WERI-Rb-1 (cell line): ENCODE data around the gene APLNR.

Experiments used
- DNase-seq: peaks from one replicate; pipeline ENCODE4 v3.0.0-alpha.2; 2020
- H3K27ac ChIP-seq: fragments of 250-450 bp; sonication (Bioruptor Pico); 2 replicates; pipeline ENCODE4 v1.5.1; 2020; ENCODE audit warnings: mild to moderate bottlenecking, moderate library complexity
- H3K27me3 ChIP-seq: fragments of 250-450 bp; sonication (Bioruptor Pico); 2 replicates; pipeline ENCODE4 v1.5.1; 2021; ENCODE audit warnings: mild to moderate bottlenecking, low read depth, moderate library complexity; ENCODE audit not compliant: insufficient read depth, severe bottlenecking
- H3K36me3 ChIP-seq: fragments of 250-450 bp; sonication (Bioruptor Pico); 2 replicates; pipeline ENCODE4 v1.5.1; 2020; ENCODE audit warnings: mild to moderate bottlenecking, moderate library complexity
- H3K4me3 ChIP-seq: 2 replicates; pipeline ENCODE4 v1.5.1; 2011; ENCODE audit warnings: low read depth, mild to moderate bottlenecking, control low read depth, low read length
- H3K9me3 ChIP-seq: fragments of 250-450 bp; sonication (Bioruptor Pico); 2 replicates; pipeline ENCODE4 v1.5.1; 2021; ENCODE audit warnings: mild to moderate bottlenecking, moderate library complexity; ENCODE audit not compliant: severe bottlenecking
- TF ChIP-seq, protein P1 (sequence below): IDR thresholded peaks from 2 replicates; pipeline ENCODE4 v1.5.1; 2011; ENCODE audit warnings: low read depth, mild to moderate bottlenecking, control low read depth, inconsistent platforms, low read length

The APLNR gene

DNA sequence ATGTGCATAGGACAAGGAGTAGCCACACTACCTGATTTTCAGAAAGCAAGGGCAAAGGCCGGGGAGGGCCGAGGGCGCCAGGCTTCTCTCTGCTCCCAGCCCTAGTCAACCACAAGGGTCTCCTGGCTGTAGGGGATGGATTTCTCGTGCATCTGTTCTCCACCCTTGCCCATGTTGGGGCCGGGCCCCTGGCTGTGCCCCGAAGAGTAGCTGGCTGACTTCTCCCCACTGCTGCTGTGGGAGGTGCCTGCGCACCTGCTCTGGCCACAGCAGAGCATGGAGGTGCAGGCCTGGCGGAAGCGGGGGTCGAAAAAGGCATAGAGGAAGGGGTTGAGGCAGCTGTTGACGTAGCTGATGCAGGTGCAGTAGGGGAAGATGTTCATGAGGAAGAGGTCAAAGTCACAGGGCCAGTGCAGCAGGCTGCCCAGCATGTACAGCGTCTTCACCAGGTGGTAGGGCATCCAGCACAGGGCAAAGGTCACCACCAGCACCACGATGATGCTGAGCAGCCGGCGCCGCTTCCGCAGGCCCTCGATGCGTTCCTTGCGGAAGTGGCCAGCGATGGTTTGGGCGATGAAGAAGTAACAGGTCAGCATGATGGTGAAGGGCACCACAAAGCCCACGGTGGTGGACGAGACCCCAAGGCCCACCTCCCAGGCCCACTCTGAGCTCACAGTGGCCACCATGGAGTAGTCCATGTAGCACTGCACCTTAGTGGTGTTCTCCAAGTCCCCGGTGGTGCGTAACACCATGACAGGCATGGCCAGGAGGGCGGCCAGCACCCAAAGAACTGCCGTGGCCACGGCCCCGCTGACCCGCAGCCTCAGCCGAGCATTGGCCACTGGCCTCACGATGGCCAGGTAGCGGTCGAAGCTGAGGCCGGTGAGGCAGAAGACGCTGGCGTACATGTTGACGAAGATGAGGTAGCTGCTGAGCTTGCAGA lies 1.0 kb downstream of the APLNR start:
- H3K9me3 ChIP-seq = no peaks in the 10 kb centered on the region
- H3K27ac ChIP-seq = no peak overlapping the region
- no peak for DNase-seq
- TF ChIP-seq, protein P1, sequence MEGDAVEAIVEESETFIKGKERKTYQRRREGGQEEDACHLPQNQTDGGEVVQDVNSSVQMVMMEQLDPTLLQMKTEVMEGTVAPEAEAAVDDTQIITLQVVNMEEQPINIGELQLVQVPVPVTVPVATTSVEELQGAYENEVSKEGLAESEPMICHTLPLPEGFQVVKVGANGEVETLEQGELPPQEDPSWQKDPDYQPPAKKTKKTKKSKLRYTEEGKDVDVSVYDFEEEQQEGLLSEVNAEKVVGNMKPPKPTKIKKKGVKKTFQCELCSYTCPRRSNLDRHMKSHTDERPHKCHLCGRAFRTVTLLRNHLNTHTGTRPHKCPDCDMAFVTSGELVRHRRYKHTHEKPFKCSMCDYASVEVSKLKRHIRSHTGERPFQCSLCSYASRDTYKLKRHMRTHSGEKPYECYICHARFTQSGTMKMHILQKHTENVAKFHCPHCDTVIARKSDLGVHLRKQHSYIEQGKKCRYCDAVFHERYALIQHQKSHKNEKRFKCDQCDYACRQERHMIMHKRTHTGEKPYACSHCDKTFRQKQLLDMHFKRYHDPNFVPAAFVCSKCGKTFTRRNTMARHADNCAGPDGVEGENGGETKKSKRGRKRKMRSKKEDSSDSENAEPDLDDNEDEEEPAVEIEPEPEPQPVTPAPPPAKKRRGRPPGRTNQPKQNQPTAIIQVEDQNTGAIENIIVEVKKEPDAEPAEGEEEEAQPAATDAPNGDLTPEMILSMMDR = no peak
- H3K4me3 ChIP-seq = no peak overlapping the region
- no peaks in the 10 kb centered on the region for H3K36me3 ChIP-seq
- no peaks in the 10 kb centered on the region for H3K27me3 ChIP-seq

DNA sequence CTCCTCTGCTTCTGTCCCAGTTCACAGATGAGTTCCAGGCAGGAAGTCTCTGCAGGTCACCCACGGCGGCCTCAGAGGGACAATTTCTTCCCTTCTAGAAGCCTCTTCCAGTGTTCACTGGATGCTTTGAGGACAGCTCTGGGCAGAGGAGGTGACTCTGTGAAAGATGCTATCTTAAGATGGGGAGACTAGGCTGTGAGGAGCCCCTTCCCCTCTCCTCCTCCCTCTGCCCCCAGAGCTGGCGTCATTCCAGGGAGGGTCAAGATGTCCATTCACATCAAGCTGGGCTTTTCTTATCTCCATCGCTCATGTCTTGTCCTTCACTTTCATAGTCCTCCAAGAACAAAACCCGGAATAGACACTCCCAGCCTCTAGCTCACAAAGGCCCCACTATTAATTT lies 3.3 kb downstream of the APLNR start:
- no peak overlapping the region for H3K4me3 ChIP-seq
- TF ChIP-seq, protein P1 = no peak
- DNase-seq = no peak
- no peak overlapping the region for H3K27ac ChIP-seq
- H3K27me3 ChIP-seq = no peaks in the 10 kb centered on the region
- H3K9me3 ChIP-seq = no peaks in the 10 kb centered on the region
- H3K36me3 ChIP-seq = no peaks in the 10 kb centered on the region

DNA sequence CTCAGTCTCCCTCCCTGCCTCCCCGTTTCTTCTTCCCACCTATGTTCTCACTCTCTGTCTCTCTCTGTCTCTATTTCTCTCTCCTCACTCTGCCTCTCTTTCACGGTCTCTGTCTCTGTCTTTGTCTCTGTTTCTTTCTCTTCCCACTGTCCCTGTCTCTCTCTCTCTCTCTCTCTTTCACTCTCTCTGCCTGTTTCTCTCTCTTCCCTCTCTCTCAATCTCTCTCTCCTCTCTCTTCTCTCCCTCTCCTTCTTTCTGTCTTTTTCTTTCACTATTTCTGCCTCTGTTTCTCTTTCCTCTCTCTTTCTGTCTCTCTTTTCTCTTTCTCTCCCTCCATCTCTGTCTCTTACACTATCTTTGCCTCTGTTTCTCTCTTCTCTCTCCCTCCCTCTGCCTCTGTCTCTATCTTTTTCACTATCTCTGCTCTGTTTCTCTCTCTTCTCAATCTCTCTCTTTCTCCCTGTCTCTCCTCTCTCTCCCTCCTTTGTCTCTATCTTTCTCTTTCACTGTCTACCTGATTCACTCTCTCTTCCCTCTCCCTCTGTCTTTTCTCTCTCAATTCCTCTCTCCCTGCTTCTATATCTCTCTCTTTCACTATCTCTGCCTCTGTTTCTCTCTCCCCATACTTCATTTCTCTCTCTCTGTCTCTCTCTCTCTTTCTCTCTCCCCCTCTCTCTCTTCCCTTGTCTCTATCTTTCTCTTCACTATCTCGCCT lies 5.4 kb downstream of the APLNR start:
- TF ChIP-seq, protein P1 = no peak
- H3K36me3 ChIP-seq = no peaks in the 10 kb centered on the region
- H3K27me3 ChIP-seq = no peaks in the 10 kb centered on the region
- no peak overlapping the region for H3K27ac ChIP-seq
- no peak overlapping the region for H3K4me3 ChIP-seq
- no peak for DNase-seq
- no peaks in the 10 kb centered on the region for H3K9me3 ChIP-seq

DNA sequence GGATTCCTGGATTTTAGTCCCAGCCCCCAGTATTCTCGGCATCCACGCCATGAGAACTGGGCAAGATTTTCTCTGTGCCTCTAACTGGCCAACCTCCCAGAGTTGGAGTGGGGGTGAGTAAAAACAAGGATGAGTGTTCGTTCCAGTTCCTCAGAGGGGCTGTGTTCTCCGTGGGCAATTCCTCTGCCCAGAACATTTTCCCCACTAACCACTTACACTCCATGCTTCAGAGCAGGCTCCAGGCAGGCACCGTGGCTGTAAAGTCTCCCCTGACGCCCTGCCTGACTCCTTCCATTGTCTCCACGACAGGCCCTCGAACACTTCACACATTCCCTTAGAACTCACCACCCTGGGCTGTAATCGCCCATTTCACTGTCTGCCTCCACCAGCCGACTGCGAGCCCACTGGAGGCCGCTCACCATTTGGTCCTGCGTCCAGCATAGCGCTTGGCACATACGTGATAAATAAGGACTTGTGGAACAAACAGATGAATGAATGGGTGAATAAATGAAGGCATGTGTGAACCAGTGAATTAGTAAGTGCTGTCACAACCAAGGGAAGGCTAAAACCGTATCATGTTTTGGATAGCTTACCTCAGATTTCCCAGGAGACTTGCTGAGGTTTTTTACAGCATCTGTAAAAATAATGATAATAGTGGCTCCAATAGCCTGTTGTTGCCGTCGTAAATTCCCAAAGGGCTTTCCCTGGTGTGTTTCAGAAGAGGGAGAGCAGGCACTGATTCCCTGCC lies 6.1 kb downstream of the APLNR start:
- Histone ChIP-seq H3K27ac (no peak overlapping the region), H3K27me3 (no peaks in the 10 kb centered on the region), H3K9me3 (no peaks in the 10 kb centered on the region), H3K36me3 (no peaks in the 10 kb centered on the region), H3K4me3 (no peak overlapping the region)
- TF ChIP-seq, protein P1 = no peak
- DNase-seq = no peak

DNA sequence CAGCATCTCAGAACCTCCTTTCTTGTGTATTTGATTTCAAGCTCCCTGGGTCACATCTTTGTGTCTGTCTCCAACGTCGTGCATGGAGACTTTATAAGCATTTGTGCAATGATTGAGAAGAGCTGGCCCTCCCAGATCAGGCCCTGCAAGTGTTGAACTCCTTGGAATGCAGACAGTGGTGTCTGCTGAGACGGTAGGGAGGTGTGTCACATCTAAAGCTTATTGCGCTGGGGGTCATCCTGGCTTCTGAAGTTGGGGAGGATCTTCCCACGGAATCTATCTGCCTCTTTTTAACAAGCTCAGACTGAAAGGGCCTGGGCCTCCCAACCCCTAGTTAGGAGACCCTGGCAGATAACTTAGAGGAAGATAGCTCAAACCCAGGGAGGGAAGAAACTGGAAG lies 6.7 kb downstream of the APLNR start:
- H3K27ac ChIP-seq = no peak overlapping the region
- TF ChIP-seq, protein P1 = no peak

More for the DNA sequence above, 6.7 kb downstream of the APLNR start:
- H3K27me3 ChIP-seq = no peaks in the 10 kb centered on the region
- H3K4me3 ChIP-seq = no peak overlapping the region
- no peaks in the 10 kb centered on the region for H3K9me3 ChIP-seq
- H3K36me3 ChIP-seq = no peaks in the 10 kb centered on the region
- no peak for DNase-seq
